UCSD-AML1 (cell line): Measurements from ENCODE around the gene CAV1.
"Not testable (repeated sequence)": the region's sequence is repeated elsewhere in the genome, so short reads cannot be mapped to it uniquely, and the experiment has no call there.

Experiments used
- DNase-seq: peaks from one replicate; lab custom pipeline; 2025; ENCODE audit not compliant: unreplicated experiment; lab: John Stamatoyannopoulos, UW

CAV1 gene, protein sequence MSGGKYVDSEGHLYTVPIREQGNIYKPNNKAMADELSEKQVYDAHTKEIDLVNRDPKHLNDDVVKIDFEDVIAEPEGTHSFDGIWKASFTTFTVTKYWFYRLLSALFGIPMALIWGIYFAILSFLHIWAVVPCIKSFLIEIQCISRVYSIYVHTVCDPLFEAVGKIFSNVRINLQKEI

DNA sequence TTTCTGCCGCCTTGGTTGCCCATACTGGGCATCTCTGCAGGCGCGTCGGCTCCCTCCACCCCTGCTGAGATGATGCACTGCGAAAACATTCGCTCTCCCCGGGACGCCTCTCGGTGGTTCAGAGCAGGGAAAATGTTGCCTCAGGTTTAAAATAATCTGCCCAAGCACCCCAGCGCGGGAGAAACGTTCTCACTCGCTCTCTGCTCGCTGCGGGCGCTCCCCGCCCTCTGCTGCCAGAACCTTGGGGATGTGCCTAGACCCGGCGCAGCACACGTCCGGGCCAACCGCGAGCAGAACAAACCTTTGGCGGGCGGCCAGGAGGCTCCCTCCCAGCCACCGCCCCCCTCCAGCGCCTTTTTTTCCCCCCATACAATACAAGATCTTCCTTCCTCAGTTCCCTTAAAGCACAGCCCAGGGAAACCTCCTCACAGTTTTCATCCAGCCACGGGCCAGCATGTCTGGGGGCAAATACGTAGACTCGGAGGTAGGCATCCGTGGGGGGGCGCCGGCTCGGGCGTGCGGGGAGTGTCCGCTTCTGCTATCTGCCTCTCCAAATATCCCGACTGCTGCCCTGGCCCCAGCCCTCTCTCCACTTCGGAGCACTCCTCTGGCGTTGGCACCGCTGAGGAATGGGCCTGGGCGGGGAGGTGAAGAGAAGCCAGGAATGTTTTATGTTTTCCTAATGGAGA is at the start of gene CAV1:
Gene CAV1 (plus strand): TSS at position 428 of the 689 bp plus-strand sequence. CDS start 27 bp downstream, at position 455.
- DNase-seq, result no peak

DNA sequence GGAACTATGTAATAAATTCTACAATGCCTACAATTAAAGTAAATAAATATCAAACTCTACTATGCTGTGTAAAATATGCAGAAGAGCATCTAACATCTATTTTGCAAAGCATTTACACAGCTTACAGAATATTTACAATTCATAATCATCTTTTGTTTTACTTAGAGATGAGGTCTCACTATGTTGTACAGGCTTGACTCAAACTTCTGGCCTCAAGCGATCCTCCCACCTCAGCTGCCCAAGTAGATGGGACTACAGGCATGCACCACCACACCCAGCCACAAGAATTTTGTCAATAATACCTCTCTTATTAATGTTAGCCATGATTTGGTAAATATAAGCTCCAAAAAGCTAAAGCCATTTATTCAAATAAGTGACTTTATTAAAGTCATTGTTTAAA is 47.2 kb upstream of the CAV1 start:
- DNase-seq, result no peak

DNA sequence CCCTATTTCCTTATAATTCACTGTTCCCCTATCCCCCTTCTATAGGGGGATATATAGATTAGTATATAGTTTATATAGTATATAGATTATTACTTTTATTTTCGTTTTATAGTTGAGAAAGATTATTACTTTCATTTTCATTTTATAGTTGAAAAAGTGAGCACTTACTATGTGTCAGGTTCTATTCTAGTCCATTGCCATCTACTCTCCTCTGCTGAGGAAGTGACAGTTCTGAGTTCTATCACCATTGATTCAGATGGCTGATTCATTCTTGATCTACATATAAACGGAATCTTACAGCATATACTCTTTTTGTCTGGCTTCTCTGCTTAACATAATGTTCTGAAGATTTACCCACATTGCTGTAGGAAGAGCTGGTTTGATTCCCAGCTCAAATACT is 46.0 kb upstream of the CAV1 start:
- DNase-seq, result no peak

GRCh38 chr7:116483271-116483942 is 41.4 kb upstream of the CAV1 start:
- no peak for DNase-seq

- DNase-seq, result not testable (repeated sequence)
These were observed 40.4 kb upstream of the CAV1 start for GRCh38 chr7:116484389-116484788.

GRCh38 chr7:116487907-116488521 is 36.8 kb upstream of the CAV1 start:
- no peak for DNase-seq

DNA sequence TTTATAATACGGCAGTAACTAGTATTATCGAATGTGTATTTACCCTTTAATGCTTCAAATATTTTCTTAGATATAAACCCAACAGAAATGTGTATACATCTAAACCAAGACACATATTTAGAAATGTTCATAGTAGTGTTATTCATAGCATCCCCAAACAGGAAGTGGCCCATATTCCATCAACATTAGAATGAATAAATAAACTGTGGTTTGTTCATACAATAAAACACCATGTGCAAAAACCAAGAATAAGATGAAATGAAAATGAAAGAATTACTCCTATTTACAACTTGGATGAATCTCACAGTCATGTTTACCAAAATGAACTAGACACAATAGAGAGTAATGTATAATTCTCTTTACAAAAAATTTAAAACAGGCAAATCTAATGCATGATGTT is 34.5 kb upstream of the CAV1 start:
- DNase-seq, result no peak

- no peak for DNase-seq
These were observed 32.8 kb upstream of the CAV1 start for GRCh38 chr7:116491887-116492653.

GRCh38 chr7:116492654-116493109 is 32.2 kb upstream of the CAV1 start:
- no peak for DNase-seq

GRCh38 chr7:116493449-116493848 is 31.4 kb upstream of the CAV1 start:
- no peak for DNase-seq

DNA sequence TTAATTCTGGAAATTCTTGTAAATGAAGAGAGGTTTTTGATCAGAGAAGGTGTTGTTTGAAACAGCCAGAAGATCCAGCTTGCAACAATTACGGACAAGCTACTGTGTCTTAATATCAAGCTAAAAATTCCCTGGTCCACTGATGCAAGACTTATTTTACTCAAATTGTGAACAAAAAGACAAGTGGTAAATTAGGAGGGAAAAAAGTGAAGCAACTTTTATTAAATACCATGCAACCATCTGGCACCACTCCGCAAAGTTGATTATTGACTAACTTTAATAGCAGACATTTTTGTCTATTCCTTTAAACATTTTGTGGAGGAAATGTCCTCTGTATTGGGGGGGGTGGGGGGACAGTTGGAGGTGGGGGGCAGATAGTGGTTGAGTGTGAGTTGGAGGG is 30.4 kb upstream of the CAV1 start:
- DNase-seq, result no peak

DNA sequence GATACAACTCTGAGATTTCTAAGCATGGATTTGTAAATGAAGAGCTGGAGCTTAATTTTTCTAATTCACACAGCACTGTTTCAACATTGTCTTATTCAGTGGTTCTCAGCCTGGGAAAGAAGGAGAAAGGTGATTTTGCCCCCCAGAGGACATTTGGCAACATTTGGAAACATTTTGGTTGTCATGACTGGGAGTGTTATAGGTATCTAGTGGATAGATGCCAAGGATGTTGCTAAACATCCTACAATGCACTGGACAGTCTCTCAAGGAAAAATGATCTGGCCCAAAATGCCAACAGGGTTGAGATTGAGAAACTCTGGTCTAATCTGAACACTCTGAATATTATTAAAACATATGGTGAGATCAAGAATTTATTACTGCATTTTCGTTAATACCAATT is 29.1 kb upstream of the CAV1 start:
- DNase-seq, result no peak

GRCh38 chr7:116496653-116497052 is 28.2 kb upstream of the CAV1 start:
- DNase-seq, result no peak

- DNase-seq, result no peak
These were observed 27.1 kb upstream of the CAV1 start for GRCh38 chr7:116497708-116498107.

DNA sequence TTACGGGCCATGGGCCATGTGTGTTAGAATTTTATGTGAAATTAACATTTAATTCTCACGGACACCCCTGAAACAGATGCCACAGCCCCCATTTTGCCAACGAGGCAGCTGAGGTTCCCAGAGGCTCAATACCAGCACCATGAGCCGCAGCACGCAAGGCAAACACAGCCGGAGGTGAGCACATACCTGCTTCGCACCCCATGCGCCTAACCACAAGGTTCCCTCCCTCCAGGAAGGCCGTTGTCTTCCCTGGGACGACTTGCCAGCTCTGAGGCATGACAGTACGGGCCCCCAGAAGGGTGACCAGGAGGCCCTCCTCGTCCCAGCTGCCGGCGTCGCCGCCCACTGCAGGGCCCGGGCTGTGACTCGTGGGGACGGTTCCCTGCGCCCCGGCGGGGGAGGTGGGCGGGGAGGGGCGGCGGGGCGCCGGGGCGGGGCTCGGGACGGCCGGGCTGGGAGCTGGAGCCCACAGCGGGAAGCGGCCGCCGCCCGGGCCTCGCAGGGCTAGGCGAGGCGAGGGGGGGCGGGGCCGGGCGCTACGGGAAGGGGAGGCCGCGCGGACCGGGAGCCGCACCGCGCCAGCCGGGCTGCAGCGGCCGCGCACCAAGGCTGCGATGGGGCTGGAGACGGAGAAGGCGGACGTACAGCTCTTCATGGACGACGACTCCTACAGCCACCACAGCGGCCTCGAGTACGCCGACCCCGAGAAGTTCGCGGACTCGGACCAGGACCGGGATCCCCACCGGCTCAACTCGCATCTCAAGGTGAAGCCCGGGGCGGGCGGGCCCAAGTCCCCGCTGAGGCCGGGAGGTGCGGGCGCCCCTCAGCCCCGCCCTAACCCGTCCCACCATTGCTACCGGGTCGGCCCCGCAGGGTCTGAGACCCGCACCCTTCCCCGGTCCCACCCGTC is 25.4 kb upstream of the CAV1 start, which contains the start of gene CAV2:
Gene CAV2 (plus strand): TSS at position 571 of the 910 bp plus-strand sequence. CDS start 44 bp downstream, at position 615.
- no peak for DNase-seq

DNA sequence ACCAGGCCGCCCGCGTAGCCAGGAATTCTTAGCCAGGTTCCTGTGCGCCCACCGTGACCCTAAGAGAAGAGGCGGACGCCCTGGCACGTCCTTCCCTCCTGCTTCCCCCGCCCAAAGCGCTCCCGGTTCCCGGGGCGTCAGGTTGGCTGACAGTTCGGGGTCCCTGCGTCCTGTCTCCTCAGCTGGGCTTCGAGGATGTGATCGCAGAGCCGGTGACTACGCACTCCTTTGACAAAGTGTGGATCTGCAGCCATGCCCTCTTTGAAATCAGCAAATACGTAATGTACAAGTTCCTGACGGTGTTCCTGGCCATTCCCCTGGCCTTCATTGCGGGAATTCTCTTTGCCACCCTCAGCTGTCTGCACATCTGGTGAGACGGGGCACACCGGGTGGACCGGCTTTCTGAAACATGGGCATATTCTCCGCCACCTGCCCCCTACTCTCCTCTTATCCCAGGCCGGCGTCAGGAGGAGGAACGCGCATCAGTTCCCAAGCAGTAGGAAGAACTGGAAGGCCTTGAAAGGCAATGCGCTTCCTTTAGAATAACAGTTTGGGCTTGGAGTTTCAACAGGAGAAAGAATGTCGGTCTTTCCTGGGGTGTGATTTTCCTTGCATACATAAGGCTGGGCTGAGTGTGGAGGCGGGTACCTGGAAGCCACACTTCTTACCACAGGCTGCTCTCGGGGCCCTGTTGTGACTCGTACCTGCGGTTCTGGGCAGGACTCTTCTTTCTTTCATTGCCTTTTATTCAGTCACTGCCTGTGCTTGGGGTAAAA is 24.6 kb upstream of the CAV1 start:
- no peak for DNase-seq

- DNase-seq, result no peak
These were observed 23.2 kb upstream of the CAV1 start for GRCh38 chr7:116501425-116502167.
